Astrocyte (in vitro differentiated cells and primary cell): Measurements from ENCODE around the gene ADH4. TPM values are rescaled to one million over a fixed set of nuclear protein-coding genes. Genes with fewer than 3 reads are reported as not detected.

Source experiments
- DNase-seq: peaks from one replicate; pipeline ENCODE4 v3.0.0-alpha.2; 2010; ENCODE audit warnings: low read depth
- FAIRE-seq: peaks from 2 replicates; lab custom pipeline; 2011; peaks lifted over from hg19 to GRCh38; lab: Jason Lieb, UNC
- H2AFZ ChIP-seq: 2 replicates; pipeline ENCODE4 v1.6.0; 2012; ENCODE audit warnings: low read depth, low read length, inconsistent platforms
- H3K27ac ChIP-seq: 2 replicates; pipeline ENCODE4 v1.5.1; 2011; ENCODE audit warnings: low read depth, low read length, inconsistent platforms
- H3K27me3 ChIP-seq: 2 replicates; pipeline ENCODE4 v1.6.0; 2011; ENCODE audit warnings: low read length, inconsistent platforms; ENCODE audit not compliant: insufficient read depth
- H3K36me3 ChIP-seq: 2 replicates; pipeline ENCODE4 v1.5.1; 2011; ENCODE audit warnings: low read length, inconsistent platforms; ENCODE audit not compliant: insufficient read depth
- H3K4me1 ChIP-seq: 2 replicates; pipeline ENCODE4 v1.5.1; 2011; ENCODE audit warnings: low read length, inconsistent platforms; ENCODE audit not compliant: insufficient read depth
- H3K4me2 ChIP-seq: 2 replicates; pipeline ENCODE4 v1.6.0; 2012; ENCODE audit warnings: low read length, inconsistent platforms
- H3K4me3 ChIP-seq: 2 replicates; pipeline ENCODE4 v1.5.1; 2011; ENCODE audit warnings: low read depth, mild to moderate bottlenecking, low read length, inconsistent platforms; ENCODE audit not compliant: insufficient read depth
- H3K79me2 ChIP-seq: 2 replicates; pipeline ENCODE4 v1.6.0; 2012; ENCODE audit warnings: mild to moderate bottlenecking, low read length, inconsistent platforms; ENCODE audit not compliant: insufficient read depth
- H3K9ac ChIP-seq: 2 replicates; pipeline ENCODE4 v1.6.0; 2012; ENCODE audit warnings: mild to moderate bottlenecking, low read length, inconsistent platforms
- H3K9me3 ChIP-seq: 2 replicates; pipeline ENCODE4 v1.5.1; 2012; ENCODE audit warnings: low read depth, mild to moderate bottlenecking, low read length, inconsistent platforms; ENCODE audit not compliant: insufficient read depth
- H4K20me1 ChIP-seq: 2 replicates; pipeline ENCODE4 v1.6.0; 2012; ENCODE audit warnings: low read length, inconsistent platforms; ENCODE audit not compliant: insufficient read depth
- H3K27ac Mint-ChIP-seq: one replicate; pipeline ENCODE4 v1.8.0; 2021; ENCODE audit warnings: mild to moderate bottlenecking, mixed read lengths; ENCODE audit not compliant: unreplicated experiment
- H3K27me3 Mint-ChIP-seq: one replicate; pipeline ENCODE4 v1.8.0; 2021; ENCODE audit warnings: low read depth, mixed read lengths; ENCODE audit not compliant: unreplicated experiment
- H3K36me3 Mint-ChIP-seq: one replicate; pipeline ENCODE4 v1.8.0; 2021; ENCODE audit warnings: low read depth, mixed read lengths; ENCODE audit not compliant: unreplicated experiment
- H3K4me1 Mint-ChIP-seq: one replicate; pipeline ENCODE4 v1.8.0; 2021; ENCODE audit warnings: low read depth, mixed read lengths; ENCODE audit not compliant: unreplicated experiment
- H3K4me3 Mint-ChIP-seq: one replicate; pipeline ENCODE4 v1.8.0; 2021; ENCODE audit warnings: mild to moderate bottlenecking, moderate library complexity, mixed read lengths; ENCODE audit not compliant: unreplicated experiment
- H3K9me3 Mint-ChIP-seq: one replicate; pipeline ENCODE4 v1.8.0; 2021; ENCODE audit warnings: mild to moderate bottlenecking, mixed read lengths; ENCODE audit not compliant: unreplicated experiment
- CTCF ChIP-seq: IDR thresholded peaks from 2 replicates; pipeline ENCODE4 v1.5.1; 2011; ENCODE audit warnings: low read depth, mild to moderate bottlenecking, inconsistent platforms, low read length, moderate library complexity; ENCODE audit not compliant: insufficient read depth
- EZH2 ChIP-seq: IDR thresholded peaks from 2 replicates; pipeline ENCODE4 v1.6.1; 2012; ENCODE audit warnings: mild to moderate bottlenecking, low read length, inconsistent platforms; ENCODE audit not compliant: insufficient read depth
- total RNA-seq: library from RNA; stranded (reverse); gene quantifications from 2 replicates; pipeline ENCODE4 v1.2.1, GENCODE V29; 2021

Gene ADH4
- total RNA-seq, 1 donor from 2014 or later = not detected

- Histone ChIP-seq H3K9me3 (no peaks in the 10 kb centered on the region), H3K9ac (no peak overlapping the region), H4K20me1 (peaks cover 21% of the 10 kb centered on the region), H3K36me3 (peaks cover 65% of the 10 kb centered on the region), H3K4me3 (no peak overlapping the region), H2AFZ (no peak overlapping the region), H3K79me2 (peaks cover 28% of the 10 kb centered on the region), H3K27ac (no peak overlapping the region), H3K4me2 (no peak overlapping the region), H3K27me3 (no peaks in the 10 kb centered on the region), H3K4me1 (no peaks in the 10 kb centered on the region)
- no peak for FAIRE-seq
- DNase-seq = no peak
- peaks cover 15% of the 10 kb centered on the region for H3K36me3 Mint-ChIP-seq
- no peaks in the 10 kb centered on the region for H3K27me3 Mint-ChIP-seq
- no peaks in the 10 kb centered on the region for H3K9me3 Mint-ChIP-seq
- no peak overlapping the region for H3K27ac Mint-ChIP-seq
- peaks cover 1% of the 10 kb centered on the region for H3K4me1 Mint-ChIP-seq
- no peak overlapping the region for H3K4me3 Mint-ChIP-seq
- TF ChIP-seq EZH2 (no peak), CTCF (no peak)
Measured at GRCh38 chr4:99078931-99079624, 65.0 kb downstream of the ADH4 start.

GRCh38 chr4:99078336-99078735 is 65.8 kb downstream of the ADH4 start:
- Mint-ChIP-seq H3K4me3 (no peak overlapping the region), H3K9me3 (no peaks in the 10 kb centered on the region), H3K4me1 (peaks cover 5% of the 10 kb centered on the region), H3K36me3 (peaks cover 15% of the 10 kb centered on the region), H3K27me3 (no peaks in the 10 kb centered on the region), H3K27ac (no peak overlapping the region)
- no peak overlapping the region for H3K9ac ChIP-seq
- H3K9me3 ChIP-seq = no peaks in the 10 kb centered on the region
- no peak for TF ChIP-seq CTCF
- TF ChIP-seq EZH2 = no peak
- H3K27me3 ChIP-seq = no peaks in the 10 kb centered on the region
- no peaks in the 10 kb centered on the region for H3K4me1 ChIP-seq
- no peak for FAIRE-seq
- peaks cover 66% of the 10 kb centered on the region for H3K36me3 ChIP-seq
- peaks cover 23% of the 10 kb centered on the region for H3K79me2 ChIP-seq
- H2AFZ ChIP-seq = no peak overlapping the region
- peaks cover 16% of the 10 kb centered on the region for H4K20me1 ChIP-seq
- H3K4me2 ChIP-seq = no peak overlapping the region
- H3K27ac ChIP-seq = no peak overlapping the region
- no peak for DNase-seq
- no peak overlapping the region for H3K4me3 ChIP-seq

- TF ChIP-seq EZH2 (no peak), CTCF (no peak)
- H3K4me3 Mint-ChIP-seq = no peak overlapping the region
- no peak overlapping the region for H3K27ac Mint-ChIP-seq
Measured at GRCh38 chr4:99077177-99077576, 66.9 kb downstream of the ADH4 start.

More at GRCh38 chr4:99077177-99077576, 66.9 kb downstream of the ADH4 start:
- FAIRE-seq (no peak), DNase-seq (no peak)
- Histone ChIP-seq H3K36me3 (peaks cover 67% of the 10 kb centered on the region), H3K4me3 (no peak overlapping the region), H3K27me3 (no peaks in the 10 kb centered on the region), H3K79me2 (peaks cover 21% of the 10 kb centered on the region), H2AFZ (no peak overlapping the region), H3K9me3 (no peaks in the 10 kb centered on the region), H3K9ac (no peak overlapping the region), H3K27ac (no peak overlapping the region), H3K4me1 (no peaks in the 10 kb centered on the region), H4K20me1 (peaks cover 12% of the 10 kb centered on the region), H3K4me2 (no peak overlapping the region)
- H3K27me3 Mint-ChIP-seq = no peaks in the 10 kb centered on the region
- no peaks in the 10 kb centered on the region for H3K9me3 Mint-ChIP-seq
- H3K36me3 Mint-ChIP-seq = peaks cover 19% of the 10 kb centered on the region
- peaks cover 5% of the 10 kb centered on the region for H3K4me1 Mint-ChIP-seq
